Stomach (tissue), 9 donors: ENCODE results near the gene TEKTIP1. TPM values are rescaled to one million over a fixed set of nuclear protein-coding genes. Genes with fewer than 3 reads are reported as not detected.

Experiments
- DNase-seq, 2 donors: peaks; one replicate each; pipeline versions ENCODE4 v3.0.0 to v3.0.0-alpha.2; 2013 to 2019
- H3K27ac ChIP-seq, 5 donors: fragments of 200-600 bp in 4 of 5; sonication (generic) in 4 of 5; one replicate each; pipeline ENCODE4 v1.5.1; 2013 to 2019; ENCODE audit warnings: mild to moderate bottlenecking in 1 of 5, moderate library complexity in 1 of 5
- H3K27me3 ChIP-seq, 3 donors: fragments of 200-600 bp; sonication (generic); one replicate each; pipeline ENCODE4 v1.5.1; 2017 to 2019; ENCODE audit warnings: mixed run types in 1 of 3
- H3K36me3 ChIP-seq, 4 donors: fragments of 200-600 bp; sonication (generic); 1 replicate in 3 of 4; 2 replicates in 1 of 4; pipeline ENCODE4 v1.5.1; 2016 to 2019
- H3K4me1 ChIP-seq, 4 donors: fragments of 200-600 bp; sonication (generic); one replicate each; pipeline ENCODE4 v1.5.1; 2016 to 2019
- H3K4me3 ChIP-seq, 4 donors: fragments of 200-600 bp; sonication (generic) in 3 of 4; one replicate each; pipeline ENCODE4 v1.5.1; 2016 to 2019; ENCODE audit warnings: mild to moderate bottlenecking in 1 of 4
- H3K9me3 ChIP-seq, 4 donors: fragments of 200-600 bp; sonication (generic); one replicate each; pipeline ENCODE4 v1.5.1; 2016 to 2019
- CTCF ChIP-seq, 7 experiments: fragments of 450-650 bp in 4 of 7; fragments of 200-600 bp in 3 of 7; sonication (generic) in 3 of 7; IDR thresholded peaks; one replicate each; pipeline ENCODE4 v1.5.1; 2016 to 2019; ENCODE audit warnings: antibody characterized with exemption in 7 of 7, control low read depth in 2 of 7, mild to moderate bottlenecking in 1 of 7
- EP300 ChIP-seq: sonication (generic); formaldehyde crosslinking; IDR thresholded peaks from one replicate; pipeline ENCODE4 v1.6.1; 2017; ENCODE audit warnings: antibody characterized with exemption
- POLR2A ChIP-seq, 4 donors: fragments of 450-650 bp; IDR thresholded peaks; one replicate each; pipeline ENCODE4 v1.6.1; 2016; ENCODE audit warnings: antibody characterized with exemption in 4 of 4, control low read depth in 2 of 4, mild to moderate bottlenecking in 1 of 4, moderate library complexity in 1 of 4
- POLR2AphosphoS5 ChIP-seq, 3 donors: sonication (generic); formaldehyde crosslinking; IDR thresholded peaks; one replicate each; pipeline ENCODE4 v1.6.1; 2016; ENCODE audit warnings: antibody characterized with exemption in 3 of 3
- WGBS, 5 donors: extraction: QIAGEN DNeasy Blood & Tissue Kit in 3 of 5; methylation state at CpG; one replicate each; pipeline versions ENCODE4 v1.1.5 to v1.1.7; 2013 to 2018; 5-methylcytosine and 5-hydroxymethylcytosine counted together
- intact Hi-C: fragments of 100-400 bp; cut with DNase I; formaldehyde crosslinking; loops from one replicate; pipeline ENCODE4 v1.15.1; 2023; ENCODE audit warnings: low total_unique reads
- polyA plus RNA-seq, 3 donors: library from polyadenylated mRNA; stranded (reverse); fragments of 200-250 nt; gene quantifications; one replicate each; pipeline ENCODE4 v1.2.3, GENCODE V29; 2013
- total RNA-seq, 5 donors: library from RNA; depleted of rRNA; stranded (reverse); fragments of >200 nt; gene quantifications; one replicate each; pipeline versions ENCODE4 v1.1.0 to v1.2.3, GENCODE V29; 2014 to 2016
- donor health status: healthy with polysubstance abuse.
- donor health status: Bipolar disorder and iron deficiency.
- donor health status: healthy.

The TEKTIP1 gene
- total and polyA plus RNA-seq, 8 donors: 0.28 to 1.00 TPM; not detected in 6

GRCh38 chr19:3516675-3517207 is 22.2 kb upstream of the TEKTIP1 start:
- TF ChIP-seq POLR2A (IDR thresholded peaks at IDR 0.05): no peak
- no peak for TF ChIP-seq EP300
- TF ChIP-seq POLR2AphosphoS5 (IDR thresholded peaks at IDR 0.05): no peak
- TF ChIP-seq CTCF (IDR thresholded peaks at IDR 0.05): no peak
- Histone ChIP-seq H3K9me3 (no peaks in the 10 kb centered on the region), H3K4me3 (no peak overlapping the region), H3K36me3 (peaks cover 0 to 44% (median 36%) of the 10 kb centered on the region in 4 donors), H3K4me1 (peaks cover 19 to 78% (median 46%) of the 10 kb centered on the region in 4 donors), H3K27ac (no peak overlapping the region), H3K27me3 (no peaks in the 10 kb centered on the region)
- WGBS, 5 donors: 36 to 56% (median 40%) methylated on average over 10 to 15 of the region's 15 CpGs
- peak; percentile 67 to 68 for DNase-seq
- intact Hi-C loops: no loop called here

GRCh38 chr19:3517638-3518037 is 21.3 kb upstream of the TEKTIP1 start:
- Histone ChIP-seq H3K36me3 (peaks cover 0 to 46% (median 43%) of the 10 kb centered on the region in 4 donors), H3K27ac (no peak overlapping the region), H3K4me1 (peaks cover 19 to 69% (median 38%) of the 10 kb centered on the region in 4 donors), H3K9me3 (no peaks in the 10 kb centered on the region), H3K4me3 (no peak overlapping the region), H3K27me3 (no peaks in the 10 kb centered on the region)
- no peak for DNase-seq
- 75 to 91% (median 77%) methylated on average over 2 of the region's 2 CpGs for WGBS, 5 donors
- intact Hi-C loops: no loop called here
- TF ChIP-seq EP300 (no peak), CTCF (IDR thresholded peaks at IDR 0.05) (no peak)

- Histone ChIP-seq H3K4me3 (no peak overlapping the region), H3K9me3 (no peaks in the 10 kb centered on the region), H3K4me1 (peaks cover 14 to 63% (median 35%) of the 10 kb centered on the region in 4 donors), H3K27me3 (no peaks in the 10 kb centered on the region), H3K27ac (no peak overlapping the region), H3K36me3 (peaks cover 4 to 52% (median 50%) of the 10 kb centered on the region in 4 donors)
- 70 to 84% (median 80%) methylated on average over 4 to 10 of the region's 10 CpGs for whole genome bisulfite sequencing, 5 donors
- intact Hi-C loops: no loop called here
- TF ChIP-seq POLR2AphosphoS5 (IDR thresholded peaks at IDR 0.05) (no peak), POLR2A (IDR thresholded peaks at IDR 0.05) (no peak), CTCF (IDR thresholded peaks at IDR 0.05) (no peak), EP300 (no peak)
- no peak for DNase-seq
Measured at GRCh38 chr19:3518255-3518654, 20.7 kb upstream of the TEKTIP1 start.

- intact Hi-C loops: no loop called here
- DNase-seq: no peak
- no peak for TF ChIP-seq POLR2AphosphoS5 (IDR thresholded peaks at IDR 0.05)
- 76 to 92% (median 87%) methylated on average over 2 of the region's 2 CpGs for WGBS, 5 donors
- no peaks in the 10 kb centered on the region for H3K27me3 ChIP-seq
- H3K36me3 ChIP-seq: peaks cover 8 to 55% (median 52%) of the 10 kb centered on the region in 4 donors
- peaks cover 10 to 60% (median 33%) of the 10 kb centered on the region in 4 donors for H3K4me1 ChIP-seq
- H3K4me3 ChIP-seq: no peak overlapping the region
- H3K9me3 ChIP-seq: no peaks in the 10 kb centered on the region
- H3K27ac ChIP-seq: no peak overlapping the region
Measured at GRCh38 chr19:3518659-3519058, 20.3 kb upstream of the TEKTIP1 start.

GRCh38 chr19:3519126-3519525 is 19.8 kb upstream of the TEKTIP1 start:
- intact Hi-C loops: no loop called here
- H3K4me3 ChIP-seq: no peak overlapping the region
- H3K36me3 ChIP-seq: peaks cover 13 to 56% (median 55%) of the 10 kb centered on the region in 4 donors
- TF ChIP-seq POLR2AphosphoS5 (IDR thresholded peaks at IDR 0.05) (no peak), CTCF (IDR thresholded peaks at IDR 0.05) (no peak), POLR2A (IDR thresholded peaks at IDR 0.05) (no peak), EP300 (no peak)
- no peak for DNase-seq
- no peak overlapping the region for H3K27ac ChIP-seq
- peaks cover 10 to 55% (median 33%) of the 10 kb centered on the region in 4 donors for H3K4me1 ChIP-seq
- WGBS, 5 donors: 73 to 93% (median 83%) methylated on average over 7 to 18 of the region's 18 CpGs
- no peaks in the 10 kb centered on the region for H3K9me3 ChIP-seq
- no peaks in the 10 kb centered on the region for H3K27me3 ChIP-seq
